Ecto neural progenitor cell (in vitro differentiated cells): ENCODE data around the gene FRMD4A.

ENCODE experiments used
- DNase-seq: peaks from one replicate; pipeline ENCODE4 v3.0.0-alpha.2; 2018; ENCODE audit warnings: low spot score

Gene FRMD4A

GRCh38 chr10:13615650-13616300 lies 714.9 kb downstream of the FRMD4A start:
- no peak for DNase-seq

- no peak for DNase-seq
Observed at GRCh38 chr10:13614530-13615332, 716.0 kb downstream of the FRMD4A start.

GRCh38 chr10:13613519-13613918 lies 717.2 kb downstream of the FRMD4A start:
- DNase-seq: no peak

GRCh38 chr10:13612654-13613373 lies 717.9 kb downstream of the FRMD4A start:
- DNase-seq: no peak

- no peak for DNase-seq
Observed at GRCh38 chr10:13608246-13608853, 722.4 kb downstream of the FRMD4A start.

- DNase-seq: no peak
Observed at GRCh38 chr10:13604357-13605040, 726.2 kb downstream of the FRMD4A start.

GRCh38 chr10:13597909-13598308 lies 732.8 kb downstream of the FRMD4A start:
- no peak for DNase-seq

- no peak for DNase-seq
Observed at GRCh38 chr10:13594641-13595040, 736.1 kb downstream of the FRMD4A start.
